ENCODE measurements around the gene NFIB. TPM values are rescaled to one million over a fixed set of nuclear protein-coding genes. Genes with fewer than 3 reads are reported as not detected.
A peak's percentile ranks its signal among the peaks of the same experiment; 100 is the strongest.

The NFIB gene
- total RNA-seq, 1 experiment from 2014 or later: 12.5 TPM

- TF ChIP-seq TEAD1 (CRISPR knock-in tag; IDR thresholded peaks at IDR 0.05) (no peak), ZSCAN18 (CRISPR knock-in tag; IDR thresholded peaks at IDR 0.05) (no peak), PRDM15 (CRISPR knock-in tag; IDR thresholded peaks at IDR 0.05) (no peak), IRF2 (CRISPR knock-in tag; IDR thresholded peaks at IDR 0.05; ENCODE audit: borderline replicate concordance, low read depth) (no peak), GTF2I (CRISPR knock-in tag; conservative IDR thresholded peaks at IDR 0.05) (no peak), ERG (CRISPR knock-in tag; IDR thresholded peaks at IDR 0.05) (no peak), ELF4 (CRISPR knock-in tag; IDR thresholded peaks at IDR 0.05; ENCODE audit: low read depth) (no peak), FOXJ3 (CRISPR knock-in tag; IDR thresholded peaks at IDR 0.05; ENCODE audit: borderline replicate concordance) (no peak), RORB (CRISPR knock-in tag; IDR thresholded peaks at IDR 0.05) (no peak), ATF1 (CRISPR knock-in tag; IDR thresholded peaks at IDR 0.05) (no peak), ZNF425 (CRISPR knock-in tag; conservative IDR thresholded peaks at IDR 0.05) (no peak)
Measured at GRCh38 chr9:14286121-14286520, 27.8 kb downstream of the NFIB start (continued).

- ATAC-seq: no peak
- no peaks in the 10 kb centered on the region for H3K27me3 Mint-ChIP-seq (ENCODE audit: low read depth)
- peak overlapping the region; percentile 73 for H3K27ac Mint-ChIP-seq
- POLR2A ChIA-PET: interaction anchor here (1.1 kb wide), 1 partner anchor 18 kb away, joined by 3 read pairs; no protein-coding TSS in a partner anchor
- CTCF ChIA-PET: no interaction called here
- H3K4me1 Mint-ChIP-seq: peaks cover 10% of the 10 kb centered on the region
- no peaks in the 10 kb centered on the region for H3K9me3 Mint-ChIP-seq
- no peak for DNase-seq (ENCODE audit: low spot score)
- H3K36me3 Mint-ChIP-seq: no peaks in the 10 kb centered on the region
- H3K4me3 Mint-ChIP-seq: no peak overlapping the region
- no peak for TF ChIP-seq ZNF281 (CRISPR knock-in tag; IDR thresholded peaks at IDR 0.05)
- TF ChIP-seq ZNF425 (CRISPR knock-in tag; conservative IDR thresholded peaks at IDR 0.05): no peak
- TF ChIP-seq RELA (CRISPR knock-in tag; IDR thresholded peaks at IDR 0.05; ENCODE audit: borderline replicate concordance): no peak
- TF ChIP-seq ATF2 (CRISPR knock-in tag; IDR thresholded peaks at IDR 0.05; ENCODE audit: borderline replicate concordance, low read depth): no peak
- no peak for TF ChIP-seq E2F1 (CRISPR knock-in tag; IDR thresholded peaks at IDR 0.05)
Measured at GRCh38 chr9:14283276-14283675, 30.7 kb downstream of the NFIB start.
